Transverse colon (tissue), 4 donors: ENCODE data around the gene HES4. TPM values are rescaled to one million over a fixed set of nuclear protein-coding genes. Genes with fewer than 3 reads are reported as not detected.

ENCODE experiments used
- DNase-seq: peaks from one replicate; pipeline ENCODE4 v3.0.0-alpha.2; 2019
- H3K27ac ChIP-seq, 4 donors: fragments of 200-600 bp; sonication (generic); 2 replicates each; pipeline ENCODE4 v1.5.1; 2016 to 2018; ENCODE audit warnings: inconsistent platforms in 4 of 4
- H3K27me3 ChIP-seq: fragments of 200-600 bp; sonication (generic); 2 replicates; pipeline ENCODE4 v1.5.1; 2017; ENCODE audit warnings: inconsistent platforms
- H3K36me3 ChIP-seq, 4 donors: fragments of 200-600 bp; sonication (generic); 2 replicates each; pipeline ENCODE4 v1.5.1; 2017 to 2019; ENCODE audit warnings: inconsistent platforms in 4 of 4
- H3K4me1 ChIP-seq, 4 donors: fragments of 200-600 bp; sonication (generic); 2 replicates each; pipeline ENCODE4 v1.5.1; 2017 to 2020; ENCODE audit warnings: inconsistent platforms in 4 of 4
- H3K4me3 ChIP-seq, 4 donors: fragments of 200-600 bp; sonication (generic); 1 replicate in 1 of 4; 2 replicates in 3 of 4; pipeline versions ENCODE4 v1.5.1 to v1.6.1; 2017 to 2019; ENCODE audit warnings: inconsistent platforms in 4 of 4
- H3K9me3 ChIP-seq, 2 donors: fragments of 200-600 bp; sonication (generic); 2 replicates each; pipeline ENCODE4 v1.5.1; 2017 to 2019; ENCODE audit warnings: inconsistent platforms in 2 of 2
- EP300 ChIP-seq: sonication (generic); formaldehyde crosslinking; IDR thresholded peaks from one replicate; pipeline ENCODE4 v1.6.1; 2017; ENCODE audit warnings: antibody characterized with exemption, low read depth
- POLR2A ChIP-seq: fragments of 450-650 bp; IDR thresholded peaks from one replicate; pipeline ENCODE4 v1.6.1; 2016; ENCODE audit warnings: antibody characterized with exemption, mild to moderate bottlenecking, moderate library complexity
- POLR2AphosphoS5 ChIP-seq, 3 donors: sonication (generic); formaldehyde crosslinking; IDR thresholded peaks; one replicate each; pipeline ENCODE4 v1.6.1; 2016; ENCODE audit warnings: antibody characterized with exemption in 3 of 3
- WGBS, 2 donors: methylation state at CpG; one replicate each; pipeline ENCODE4 v1.1.5; 2018; ENCODE audit warnings: low coverage in 1 of 2; 5-methylcytosine and 5-hydroxymethylcytosine counted together
- in situ Hi-C, 4 donors: fragments of 200-750 bp; cut with MboI; loops; one replicate each; pipeline versions ENCODE4 v1.15.0 to v1.15.1; 2017; ENCODE audit warnings: low sequenced_read_pairs in 3 of 4, low pct_ligation_motif_present in 1 of 4, low pct_unique_long_range_greater_than_20kb in 1 of 4
- intact Hi-C: fragments of 100-400 bp; cut with DNase I; formaldehyde crosslinking; loops from one replicate; pipeline ENCODE4 v1.15.1; 2023; ENCODE audit warnings: low total_unique reads
- total RNA-seq, 4 donors: library from RNA; depleted of rRNA; stranded (reverse); fragments of >200 nt; gene quantifications; one replicate each; pipeline ENCODE4 v1.1.0, GENCODE V29; 2016
- TF ChIP-seq, protein P1 (sequence below), 5 experiments: fragments of 200-600 bp in 3 of 5; fragments of 450-650 bp in 2 of 5; sonication (generic) in 3 of 5; IDR thresholded peaks; 1 replicate in 2 of 5; 2 replicates in 3 of 5; pipeline ENCODE4 v1.5.1; 2016 to 2017; ENCODE audit warnings: antibody characterized with exemption in 5 of 5, inconsistent platforms in 3 of 5, mild to moderate bottlenecking in 2 of 5, moderate library complexity in 1 of 5

The HES4 gene
- total RNA-seq, 4 donors from 2014 or later, result 10.8 to 140 (median 15.7) TPM

GRCh38 chr1:1046767-1047166, 46.9 kb upstream of the HES4 start:
- DNase-seq, result no peak
- Histone ChIP-seq H3K27me3 (no peaks in the 10 kb centered on the region), H3K9me3 (no peaks in the 10 kb centered on the region), H3K27ac (no peak overlapping the region), H3K4me1 (peaks cover 0 to 8% (median 1%) of the 10 kb centered on the region in 4 donors), H3K4me3 (no peak overlapping the region), H3K36me3 (no peaks in the 10 kb centered on the region)
- TF ChIP-seq, protein P1, sequence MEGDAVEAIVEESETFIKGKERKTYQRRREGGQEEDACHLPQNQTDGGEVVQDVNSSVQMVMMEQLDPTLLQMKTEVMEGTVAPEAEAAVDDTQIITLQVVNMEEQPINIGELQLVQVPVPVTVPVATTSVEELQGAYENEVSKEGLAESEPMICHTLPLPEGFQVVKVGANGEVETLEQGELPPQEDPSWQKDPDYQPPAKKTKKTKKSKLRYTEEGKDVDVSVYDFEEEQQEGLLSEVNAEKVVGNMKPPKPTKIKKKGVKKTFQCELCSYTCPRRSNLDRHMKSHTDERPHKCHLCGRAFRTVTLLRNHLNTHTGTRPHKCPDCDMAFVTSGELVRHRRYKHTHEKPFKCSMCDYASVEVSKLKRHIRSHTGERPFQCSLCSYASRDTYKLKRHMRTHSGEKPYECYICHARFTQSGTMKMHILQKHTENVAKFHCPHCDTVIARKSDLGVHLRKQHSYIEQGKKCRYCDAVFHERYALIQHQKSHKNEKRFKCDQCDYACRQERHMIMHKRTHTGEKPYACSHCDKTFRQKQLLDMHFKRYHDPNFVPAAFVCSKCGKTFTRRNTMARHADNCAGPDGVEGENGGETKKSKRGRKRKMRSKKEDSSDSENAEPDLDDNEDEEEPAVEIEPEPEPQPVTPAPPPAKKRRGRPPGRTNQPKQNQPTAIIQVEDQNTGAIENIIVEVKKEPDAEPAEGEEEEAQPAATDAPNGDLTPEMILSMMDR (IDR thresholded peaks at IDR 0.05), result no peak
- no peak for TF ChIP-seq POLR2AphosphoS5 (IDR thresholded peaks at IDR 0.05)
- 96% methylated on average over 19 of the region's 26 CpGs; no CpG with 5 or more reads in 1 of the 2 donors for WGBS, 2 donors
- in situ Hi-C loops (no loop called here), intact Hi-C loops (no loop called here)

GRCh38 chr1:1046243-1046642, 46.3 kb upstream of the HES4 start:
- Histone ChIP-seq H3K27ac (no peak overlapping the region), H3K4me3 (no peak overlapping the region), H3K36me3 (no peaks in the 10 kb centered on the region), H3K9me3 (no peaks in the 10 kb centered on the region), H3K4me1 (peaks cover 0 to 8% (median 1%) of the 10 kb centered on the region in 4 donors), H3K27me3 (no peaks in the 10 kb centered on the region)
- intact Hi-C loops, result no loop called here
- 94% methylated on average over 20 of the region's 20 CpGs; no CpG with 5 or more reads in 1 of the 2 donors for WGBS, 2 donors
- no peak for DNase-seq
- in situ Hi-C loops, result no loop called here
- no peak for TF ChIP-seq EP300
- TF ChIP-seq POLR2A, result no peak
- TF ChIP-seq POLR2AphosphoS5 (IDR thresholded peaks at IDR 0.05), result no peak
- TF ChIP-seq, protein P1 (IDR thresholded peaks at IDR 0.05), result no peak

GRCh38 chr1:1045129-1045528, 45.2 kb upstream of the HES4 start:
- intact Hi-C loops (no loop called here), in situ Hi-C loops (no loop called here)
- Histone ChIP-seq H3K36me3 (no peaks in the 10 kb centered on the region), H3K4me1 (peaks cover 3 to 5% (median 5%) of the 10 kb centered on the region in 4 donors), H3K9me3 (no peaks in the 10 kb centered on the region), H3K4me3 (no peak overlapping the region), H3K27ac (no peak overlapping the region), H3K27me3 (peaks cover 2% of the 10 kb centered on the region)
- 96% methylated on average over 15 of the region's 23 CpGs; no CpG with 5 or more reads in 1 of the 2 donors for WGBS, 2 donors
- TF ChIP-seq EP300, result no peak
- no peak for TF ChIP-seq POLR2A
- TF ChIP-seq, protein P1 (IDR thresholded peaks at IDR 0.05), result no peak
- no peak for TF ChIP-seq POLR2AphosphoS5 (IDR thresholded peaks at IDR 0.05)
- no peak for DNase-seq

GRCh38 chr1:1044455-1045078, 44.7 kb upstream of the HES4 start:
- DNase-seq, result no peak
- TF ChIP-seq, protein P1 (IDR thresholded peaks at IDR 0.05), result no peak
- TF ChIP-seq POLR2AphosphoS5 (IDR thresholded peaks at IDR 0.05) (no peak), EP300 (no peak), POLR2A (no peak)
- in situ Hi-C loops (no loop called here), intact Hi-C loops (no loop called here)
- H3K27ac ChIP-seq, result no peak overlapping the region
- WGBS, 2 donors, result 70 to 92% methylated on average over 4 to 34 of the region's 34 CpGs
- H3K27me3 ChIP-seq, result peaks cover 8% of the 10 kb centered on the region
- no peaks in the 10 kb centered on the region for H3K9me3 ChIP-seq
- H3K4me1 ChIP-seq, result peaks cover 9 to 11% (median 11%) of the 10 kb centered on the region in 4 donors
- H3K4me3 ChIP-seq, result no peak overlapping the region
- H3K36me3 ChIP-seq, result no peaks in the 10 kb centered on the region
